Adrenal gland (tissue), 12 donors: ENCODE measurements around the gene AASDH. TPM values are rescaled to one million over a fixed set of nuclear protein-coding genes. Genes with fewer than 3 reads are reported as not detected.

ENCODE experiments used
- DNase-seq, 7 donors: peaks; one replicate each; pipeline ENCODE4 v3.0.0-alpha.2; 2019 to 2020
- H3K27ac ChIP-seq, 5 donors: fragments of 200-600 bp; sonication (generic) in 4 of 5; 1 replicate in 3 of 5; 2 replicates in 2 of 5; pipeline versions ENCODE4 v1.5.1 to v1.8.0; 2016 to 2020; ENCODE audit warnings: mild to moderate bottlenecking in 1 of 5
- H3K27me3 ChIP-seq: fragments of 200-600 bp; 2 replicates; pipeline ENCODE4 v1.8.0; 2021
- H3K36me3 ChIP-seq, 2 donors: fragments of 200-600 bp; replicated peaks in 1 of 2; 1 replicate in 1 of 2; 2 replicates in 1 of 2; pipeline versions ENCODE4 v1.5.1 to v1.8.0; 2018 to 2022
- H3K4me1 ChIP-seq, 2 donors: fragments of 200-600 bp; replicated peaks in 1 of 2; 1 replicate in 1 of 2; 2 replicates in 1 of 2; pipeline versions ENCODE4 v1.5.1 to v1.8.0; 2018 to 2021
- H3K4me3 ChIP-seq, 4 donors: fragments of 200-600 bp; sonication (generic) in 3 of 4; one replicate each; pipeline ENCODE4 v1.5.1; 2016 to 2018
- H3K9me3 ChIP-seq, 3 donors: fragments of 200-600 bp; sonication (generic) in 1 of 3; replicated peaks in 1 of 3; 1 replicate in 2 of 3; 2 replicates in 1 of 3; pipeline versions ENCODE4 v1.5.1 to v1.8.0; 2016 to 2021
- CTCF ChIP-seq, 6 experiments: fragments of 450-650 bp in 4 of 6; fragments of 200-600 bp in 2 of 6; sonication (generic) in 1 of 6; IDR thresholded peaks; 1 replicate in 5 of 6; 2 replicates in 1 of 6; pipeline versions ENCODE4 v1.5.1 to v1.8.0; 2016 to 2021; ENCODE audit warnings: antibody characterized with exemption in 6 of 6, mild to moderate bottlenecking in 2 of 6, moderate library complexity in 1 of 6
- POLR2A ChIP-seq, 2 donors: fragments of 450-650 bp; IDR thresholded peaks; one replicate each; pipeline ENCODE4 v1.6.1; 2017; ENCODE audit warnings: antibody characterized with exemption in 2 of 2, mild to moderate bottlenecking in 2 of 2, moderate library complexity in 1 of 2
- WGBS, 4 donors: extraction: QIAGEN DNeasy Blood & Tissue Kit in 2 of 4; methylation state at CpG; one replicate each; pipeline versions ENCODE4 v1.1.5 to v1.1.7; 2013 to 2017; 5-methylcytosine and 5-hydroxymethylcytosine counted together
- intact Hi-C, 2 donors: fragments of 100-400 bp; cut with DNase I; formaldehyde crosslinking; loops; one replicate each; pipeline versions ENCODE4 v1.14.1 to v1.15.0; 2022 to 2023
- polyA plus RNA-seq, 3 donors: library from polyadenylated mRNA; stranded (reverse); fragments of 200-250 nt in 2 of 3; fragments of 350-450 nt in 1 of 3; fragmentation: Illumina TruSeq in 1 of 3; extraction: RNeasy Lipid Tissue Mini Kit (QIAGEN cat#74804) in 1 of 3; gene quantifications; one replicate each; pipeline ENCODE4 v1.2.3, GENCODE V29; 2013 to 2014
- total RNA-seq, 9 donors: library from RNA; depleted of rRNA in 4 of 9; stranded (reverse); fragments of >200 nt in 4 of 9; fragments of 120-200 nt in 1 of 9; fragmentation: NEBNext Ultra II Directional in 1 of 9; extraction: Animal tissue kit (Norgen Biotek cat#: 25700) in 1 of 9; gene quantifications; one replicate each; pipeline versions ENCODE4 v1.1.0 to v1.2.4, GENCODE V29; 2013 to 2023
- donor health status: healthy with polysubstance abuse.
- donor health status: Bipolar disorder and iron deficiency.
- donor health status: DM: yes; HTN: yes; CAD: no.
- donor health status: DM: no; HTN: no; CAD: no.
- donor health status: DM: no; HTN: no; CAD: no.
- donor health status: DM: yes; HTN: yes; CAD: no.

The AASDH gene
- total and polyA plus RNA-seq, 12 donors = 2.5 to 22.2 (median 13.6) TPM

- Histone ChIP-seq H3K36me3 (no peaks in the 10 kb centered on the region), H3K4me1 (peaks cover 7 to 16% of the 10 kb centered on the region in 2 donors), H3K4me3 (no peak overlapping the region), H3K9me3 (no peaks in the 10 kb centered on the region), H3K27ac (no peak overlapping the region), H3K27me3 (no peaks in the 10 kb centered on the region)
- TF ChIP-seq CTCF (IDR thresholded peaks at IDR 0.05) = no peak
- TF ChIP-seq POLR2A (IDR thresholded peaks at IDR 0.05) = no peak
- intact Hi-C loops = no loop called here
- 86 to 96% (median 91%) methylated on average over 2 of the region's 2 CpGs for WGBS, 4 donors
- DNase-seq = no peak
Observed at GRCh38 chr4:56408978-56409377, 21.7 kb upstream of the AASDH start.

GRCh38 chr4:56406151-56406550 lies 18.9 kb upstream of the AASDH start:
- TF ChIP-seq POLR2A (IDR thresholded peaks at IDR 0.05) (no peak), CTCF (IDR thresholded peaks at IDR 0.05) (no peak)
- H3K4me1 ChIP-seq = peaks cover 7 to 13% of the 10 kb centered on the region in 2 donors
- no peaks in the 10 kb centered on the region for H3K9me3 ChIP-seq
- H3K27me3 ChIP-seq = no peaks in the 10 kb centered on the region
- DNase-seq = no peak
- WGBS, 4 donors = 92 to 96% (median 96%) methylated on average over 4 of the region's 4 CpGs
- intact Hi-C loops = no loop called here
- H3K4me3 ChIP-seq = no peak overlapping the region
- H3K36me3 ChIP-seq = no peaks in the 10 kb centered on the region
- H3K27ac ChIP-seq = no peak overlapping the region

- no peak overlapping the region for H3K4me3 ChIP-seq
- no peak for DNase-seq
- H3K4me1 ChIP-seq = peaks cover 7 to 9% of the 10 kb centered on the region in 2 donors
- TF ChIP-seq CTCF (IDR thresholded peaks at IDR 0.05) (no peak), POLR2A (IDR thresholded peaks at IDR 0.05) (no peak)
- H3K9me3 ChIP-seq = no peaks in the 10 kb centered on the region
- H3K27me3 ChIP-seq = no peaks in the 10 kb centered on the region
- 82 to 93% (median 83%) methylated on average over 1 of the region's 1 CpG for WGBS, 4 donors
- no peak overlapping the region for H3K27ac ChIP-seq
- peaks cover 0 to 5% of the 10 kb centered on the region in 2 donors for H3K36me3 ChIP-seq
- intact Hi-C loops = no loop called here
Observed at GRCh38 chr4:56405016-56405415, 17.7 kb upstream of the AASDH start.

- DNase-seq = no peak
- Histone ChIP-seq H3K27ac (no peak overlapping the region), H3K4me1 (no peaks in the 10 kb centered on the region), H3K4me3 (no peak overlapping the region), H3K27me3 (no peaks in the 10 kb centered on the region), H3K36me3 (peaks cover 0 to 5% of the 10 kb centered on the region in 2 donors), H3K9me3 (no peaks in the 10 kb centered on the region)
- TF ChIP-seq POLR2A (IDR thresholded peaks at IDR 0.05) = no peak
- TF ChIP-seq CTCF (IDR thresholded peaks at IDR 0.05) = no peak
- intact Hi-C loops = no loop called here
- WGBS, 4 donors = 80 to 89% (median 85%) methylated on average over 6 of the region's 6 CpGs
Observed at GRCh38 chr4:56400560-56400959, 13.3 kb upstream of the AASDH start.
